ENCODE measurements around the gene TGFBR3. TPM values are rescaled to one million over a fixed set of nuclear protein-coding genes. Genes with fewer than 3 reads are reported as not detected.

The TGFBR3 gene
- total and polyA plus RNA-seq, 9 of the 15 experiments (the other 6 are each of a cell fraction or from before 2014, with no cell fraction given) = 3.6 to 32.4 (median 15.6) TPM

DNA sequence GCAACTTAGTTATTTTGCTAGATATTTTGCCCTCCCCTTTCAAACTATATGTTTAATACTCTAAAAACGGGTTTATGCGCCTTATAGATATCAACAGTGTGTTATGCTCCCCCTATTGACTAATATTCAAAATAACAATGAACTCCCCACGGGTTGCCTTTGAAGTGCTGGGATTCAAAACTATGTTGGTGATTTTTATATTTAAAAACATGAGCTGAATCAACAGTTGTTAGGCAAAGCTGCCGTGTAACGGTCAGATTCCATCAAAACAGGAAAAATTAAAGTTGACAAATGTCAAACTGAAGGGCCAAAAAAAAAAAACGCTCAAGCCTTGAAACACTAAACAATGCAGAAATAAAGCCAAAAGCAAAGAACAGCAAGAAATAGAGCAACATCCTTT, 2.5 kb downstream of the TGFBR3 start:
- FAIRE-seq = peak; percentile 63
- in situ Hi-C loops (cut with MboI) = no loop called here
- no peak for TF ChIP-seq RBM17 (IDR thresholded peaks at IDR 0.05; ENCODE audit: borderline replicate concordance, low read depth, low read length)
- TF ChIP-seq LEF1 (IDR thresholded peaks at IDR 0.05) = peak; percentile 37; the same call in 1 of the 2 replicates
- TF ChIP-seq MYNN (IDR thresholded peaks at IDR 0.05) = no peak
- TF ChIP-seq MYNN (CRISPR knock-in tag; IDR thresholded peaks at IDR 0.05) = no peak
- no peak for TF ChIP-seq ZC3H8 (IDR thresholded peaks at IDR 0.05)
- TF ChIP-seq, protein P1, sequence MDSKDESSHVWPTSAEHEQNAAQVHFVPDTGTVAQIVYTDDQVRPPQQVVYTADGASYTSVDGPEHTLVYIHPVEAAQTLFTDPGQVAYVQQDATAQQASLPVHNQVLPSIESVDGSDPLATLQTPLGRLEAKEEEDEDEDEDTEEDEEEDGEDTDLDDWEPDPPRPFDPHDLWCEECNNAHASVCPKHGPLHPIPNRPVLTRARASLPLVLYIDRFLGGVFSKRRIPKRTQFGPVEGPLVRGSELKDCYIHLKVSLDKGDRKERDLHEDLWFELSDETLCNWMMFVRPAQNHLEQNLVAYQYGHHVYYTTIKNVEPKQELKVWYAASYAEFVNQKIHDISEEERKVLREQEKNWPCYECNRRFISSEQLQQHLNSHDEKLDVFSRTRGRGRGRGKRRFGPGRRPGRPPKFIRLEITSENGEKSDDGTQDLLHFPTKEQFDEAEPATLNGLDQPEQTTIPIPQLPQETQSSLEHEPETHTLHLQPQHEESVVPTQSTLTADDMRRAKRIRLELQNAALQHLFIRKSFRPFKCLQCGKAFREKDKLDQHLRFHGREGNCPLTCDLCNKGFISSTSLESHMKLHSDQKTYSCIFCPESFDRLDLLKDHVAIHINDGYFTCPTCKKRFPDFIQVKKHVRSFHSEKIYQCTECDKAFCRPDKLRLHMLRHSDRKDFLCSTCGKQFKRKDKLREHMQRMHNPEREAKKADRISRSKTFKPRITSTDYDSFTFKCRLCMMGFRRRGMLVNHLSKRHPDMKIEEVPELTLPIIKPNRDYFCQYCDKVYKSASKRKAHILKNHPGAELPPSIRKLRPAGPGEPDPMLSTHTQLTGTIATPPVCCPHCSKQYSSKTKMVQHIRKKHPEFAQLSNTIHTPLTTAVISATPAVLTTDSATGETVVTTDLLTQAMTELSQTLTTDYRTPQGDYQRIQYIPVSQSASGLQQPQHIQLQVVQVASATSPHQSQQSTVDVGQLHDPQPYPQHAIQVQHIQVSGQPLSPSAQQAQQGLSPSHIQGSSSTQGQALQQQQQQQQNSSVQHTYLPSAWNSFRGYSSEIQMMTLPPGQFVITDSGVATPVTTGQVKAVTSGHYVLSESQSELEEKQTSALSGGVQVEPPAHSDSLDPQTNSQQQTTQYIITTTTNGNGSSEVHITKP (IDR thresholded peaks at IDR 0.05; ENCODE audit: partially characterized antibody) = no peak
- TF ChIP-seq, protein P2, sequence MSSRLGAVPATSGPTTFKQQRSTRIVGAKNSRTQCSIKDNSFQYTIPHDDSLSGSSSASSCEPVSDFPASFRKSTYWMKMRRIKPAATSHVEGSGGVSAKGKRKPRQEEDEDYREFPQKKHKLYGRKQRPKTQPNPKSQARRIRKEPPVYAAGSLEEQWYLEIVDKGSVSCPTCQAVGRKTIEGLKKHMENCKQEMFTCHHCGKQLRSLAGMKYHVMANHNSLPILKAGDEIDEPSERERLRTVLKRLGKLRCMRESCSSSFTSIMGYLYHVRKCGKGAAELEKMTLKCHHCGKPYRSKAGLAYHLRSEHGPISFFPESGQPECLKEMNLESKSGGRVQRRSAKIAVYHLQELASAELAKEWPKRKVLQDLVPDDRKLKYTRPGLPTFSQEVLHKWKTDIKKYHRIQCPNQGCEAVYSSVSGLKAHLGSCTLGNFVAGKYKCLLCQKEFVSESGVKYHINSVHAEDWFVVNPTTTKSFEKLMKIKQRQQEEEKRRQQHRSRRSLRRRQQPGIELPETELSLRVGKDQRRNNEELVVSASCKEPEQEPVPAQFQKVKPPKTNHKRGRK (tag; IDR thresholded peaks at IDR 0.05) = no peak
- no peak for TF ChIP-seq ZNF3 (CRISPR knock-in tag; IDR thresholded peaks at IDR 0.05)
- TF ChIP-seq, protein P3, sequence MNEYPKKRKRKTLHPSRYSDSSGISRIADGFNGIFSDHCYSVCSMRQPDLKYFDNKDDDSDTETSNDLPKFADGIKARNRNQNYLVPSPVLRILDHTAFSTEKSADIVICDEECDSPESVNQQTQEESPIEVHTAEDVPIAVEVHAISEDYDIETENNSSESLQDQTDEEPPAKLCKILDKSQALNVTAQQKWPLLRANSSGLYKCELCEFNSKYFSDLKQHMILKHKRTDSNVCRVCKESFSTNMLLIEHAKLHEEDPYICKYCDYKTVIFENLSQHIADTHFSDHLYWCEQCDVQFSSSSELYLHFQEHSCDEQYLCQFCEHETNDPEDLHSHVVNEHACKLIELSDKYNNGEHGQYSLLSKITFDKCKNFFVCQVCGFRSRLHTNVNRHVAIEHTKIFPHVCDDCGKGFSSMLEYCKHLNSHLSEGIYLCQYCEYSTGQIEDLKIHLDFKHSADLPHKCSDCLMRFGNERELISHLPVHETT (CRISPR knock-in tag; conservative IDR thresholded peaks at IDR 0.05 in 1 of 2, IDR thresholded peaks at IDR 0.05 in 1 of 2) = no peak
- TF ChIP-seq ZNF384 (IDR thresholded peaks at IDR 0.05; ENCODE audit: low read depth, low read length) = no peak
- no peak for TF ChIP-seq ZNF75A (CRISPR knock-in tag; IDR thresholded peaks at IDR 0.05)
- TF ChIP-seq, protein P4, sequence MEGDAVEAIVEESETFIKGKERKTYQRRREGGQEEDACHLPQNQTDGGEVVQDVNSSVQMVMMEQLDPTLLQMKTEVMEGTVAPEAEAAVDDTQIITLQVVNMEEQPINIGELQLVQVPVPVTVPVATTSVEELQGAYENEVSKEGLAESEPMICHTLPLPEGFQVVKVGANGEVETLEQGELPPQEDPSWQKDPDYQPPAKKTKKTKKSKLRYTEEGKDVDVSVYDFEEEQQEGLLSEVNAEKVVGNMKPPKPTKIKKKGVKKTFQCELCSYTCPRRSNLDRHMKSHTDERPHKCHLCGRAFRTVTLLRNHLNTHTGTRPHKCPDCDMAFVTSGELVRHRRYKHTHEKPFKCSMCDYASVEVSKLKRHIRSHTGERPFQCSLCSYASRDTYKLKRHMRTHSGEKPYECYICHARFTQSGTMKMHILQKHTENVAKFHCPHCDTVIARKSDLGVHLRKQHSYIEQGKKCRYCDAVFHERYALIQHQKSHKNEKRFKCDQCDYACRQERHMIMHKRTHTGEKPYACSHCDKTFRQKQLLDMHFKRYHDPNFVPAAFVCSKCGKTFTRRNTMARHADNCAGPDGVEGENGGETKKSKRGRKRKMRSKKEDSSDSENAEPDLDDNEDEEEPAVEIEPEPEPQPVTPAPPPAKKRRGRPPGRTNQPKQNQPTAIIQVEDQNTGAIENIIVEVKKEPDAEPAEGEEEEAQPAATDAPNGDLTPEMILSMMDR (IDR thresholded peaks at IDR 0.05 in 2 of 3, conservative IDR thresholded peaks at IDR 0.05 in 1 of 3; ENCODE audit: insufficient read depth in 2 of 3, low read depth in 1 of 3, low read length in 3 of 3) = peak; percentile 19 to 54 (median 47); a peak in 4 of 6 replicates
- TF ChIP-seq RBFOX2 (IDR thresholded peaks at IDR 0.05; ENCODE audit: low read depth, low read length) = no peak
- TF ChIP-seq ARNT (IDR thresholded peaks at IDR 0.05) = no peak
- TF ChIP-seq RBM15 (IDR thresholded peaks at IDR 0.05; ENCODE audit: insufficient read depth, low read length) = no peak

More for the DNA sequence above, 2.5 kb downstream of the TGFBR3 start:
- Histone ChIP-seq H3K4me3 (no peak overlapping the region), H2AFZ (ENCODE audit: low read depth, low read length) (no peak overlapping the region), H4K20me1 (replicated peaks; ENCODE audit: control insufficient read depth, insufficient read depth, low read length) (no peaks in the 10 kb centered on the region), H3K4me2 (ENCODE audit: insufficient read depth, low read length) (no peak overlapping the region), H3K79me2 (ENCODE audit: control insufficient read depth, insufficient read depth, low read length) (peaks cover 36% of the 10 kb centered on the region), H3K4me1 (replicated peaks in 1 of 2; ENCODE audit: control insufficient read depth in 2 of 2, insufficient read depth in 2 of 2, low read length in 2 of 2) (peaks cover 14 to 21% of the 10 kb centered on the region in 2 experiments; a peak in 4 of 5 replicates), H3K27me3 (ENCODE audit: control insufficient read depth in 2 of 2, insufficient read depth in 2 of 2, low read length in 2 of 2) (no peaks in the 10 kb centered on the region), H3K27ac (ENCODE audit: extremely low read depth, low read depth, low read length) (no peak overlapping the region), H3K9me1 (ENCODE audit: control insufficient read depth, insufficient read depth, low read length) (no peaks in the 10 kb centered on the region), H3K9ac (ENCODE audit: insufficient read depth in 1 of 2, low read depth in 2 of 2, low read length in 2 of 2) (no peak overlapping the region), H3K9me3 (replicated peaks; ENCODE audit: control insufficient read depth, insufficient read depth, low read depth, low read length) (no peaks in the 10 kb centered on the region), H3K36me3 (ENCODE audit: control insufficient read depth, insufficient read depth, low read length) (no peaks in the 10 kb centered on the region)
- peak; percentile 21 to 36 (median 34) for DNase-seq (ENCODE audit: extremely low read depth in 1 of 4, low spot score in 3 of 4)
- POLR2A ChIA-PET = interaction anchor here (1.2 kb wide), 2 partner anchors 12 to 13 kb away, joined by 4 to 5 read pairs; no protein-coding TSS in a partner anchor
- no peak for ATAC-seq
- no TSS peak for BruUV-seq (replicated peaks)
- CTCF ChIA-PET (ENCODE audit: low intra/inter-chr PET ratio) = interaction anchor here (1.1 kb wide), 1 partner anchor 354 kb away, joined by 3 read pairs; no protein-coding TSS in a partner anchor
- 33% methylated on average over 6 of the region's 6 CpGs for WGBS (ENCODE audit: insufficient coverage, low coverage, missing lambda C conversion rate)
- intact Hi-C loops (cut with micrococcal nuclease) = loop anchor here (5.0 to 10.0 kb wide), 2 partner anchors 169 to 266 kb away; no protein-coding TSS in a partner anchor
